Testis (tissue), 2 donors: Measurements from ENCODE around the gene MAP4.

ENCODE experiments used
- CTCF ChIP-seq, 3 experiments: fragments of 450-650 bp in 2 of 3; fragments of 200-600 bp in 1 of 3; sonication (generic) in 1 of 3; IDR thresholded peaks; one replicate each; pipeline ENCODE4 v1.5.1; 2016 to 2019; ENCODE audit warnings: antibody characterized with exemption in 3 of 3, mild to moderate bottlenecking in 2 of 3, moderate library complexity in 1 of 3
- POLR2A ChIP-seq: fragments of 450-650 bp; IDR thresholded peaks from one replicate; pipeline ENCODE4 v1.6.1; 2017; ENCODE audit warnings: antibody characterized with exemption, mild to moderate bottlenecking, moderate library complexity

DNA sequence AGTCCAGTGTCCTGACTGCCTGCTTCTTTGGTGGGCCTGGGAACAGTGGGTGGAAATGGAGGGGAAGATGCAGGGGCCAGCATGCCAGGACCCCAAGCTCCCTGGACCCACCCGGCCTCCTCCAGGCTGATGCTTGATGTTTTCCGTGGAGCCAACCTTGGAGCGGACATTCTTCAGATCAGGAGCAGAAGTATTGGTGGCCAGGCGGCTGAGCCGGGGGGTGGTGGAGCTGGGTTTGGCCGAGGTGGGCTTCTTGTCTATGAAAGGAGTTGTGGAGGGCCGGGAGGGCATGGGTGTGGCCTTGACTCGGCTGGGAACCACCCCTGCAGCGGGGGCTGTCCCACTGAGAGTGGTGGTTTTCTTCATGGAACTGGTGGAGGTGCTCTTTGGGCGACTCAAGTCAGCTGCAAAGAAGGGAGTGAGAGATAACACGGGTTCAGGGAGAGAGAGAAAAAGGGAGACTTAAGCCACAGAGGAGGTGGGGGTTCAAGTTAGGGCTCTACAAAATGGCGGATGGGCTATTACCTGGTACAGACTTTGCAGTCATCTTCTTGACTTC is 145.4 kb downstream of the MAP4 start:
- no peak for TF ChIP-seq POLR2A
- no peak for TF ChIP-seq CTCF (IDR thresholded peaks at IDR 0.05)
